GM12878 (cell line): ENCODE data around the gene FMC1. TPM values are rescaled to one million over a fixed set of nuclear protein-coding genes. Genes with fewer than 3 reads are reported as not detected.

ENCODE experiments used
- ATAC-seq: fragments of 200-7000 bp; cut with Tn5 transposase; 3 replicates; pipeline ENCODE4 v1.9.1; 2020; ENCODE audit warnings: mild to moderate bottlenecking, moderate library complexity
- BruUV-seq: library from RNA; stranded (reverse); fragments of 400-500 nt; replicated peaks from 2 replicates; lab custom pipeline; 2021; lab: Mats Ljungman, UMichigan
- CTCF ChIA-PET: fragments of 300-600 bp; sonication (Branson Sonifier 250); formaldehyde crosslinking; extraction: SDS; loops from one replicate; lab custom pipeline; 2021; ENCODE audit warnings: inconsistent platforms; lab: Yijun Ruan, JAX
- POLR2A ChIA-PET: fragments of 350-600 bp; formaldehyde crosslinking; extraction: SDS; loops from one replicate; lab custom pipeline; 2021; ENCODE audit warnings: inconsistent platforms; lab: Charles Lee
- RAD21 ChIA-PET: fragments of 300-600 bp; sonication (Branson Sonifier 250); formaldehyde crosslinking; loops from one replicate; lab custom pipeline; 2023; ENCODE audit warnings: antibody characterized with exemption; ENCODE audit not compliant: unreplicated experiment; lab: Charles Lee
- SMC1A ChIA-PET: fragments of 300-600 bp; sonication (Branson Sonifier 250); formaldehyde crosslinking; loops from one replicate; lab custom pipeline; 2023; ENCODE audit not compliant: unreplicated experiment, uncharacterized antibody; lab: Charles Lee
- DNase-seq: peaks from one replicate; pipeline ENCODE4 v3.0.0-alpha.2; 2011; ENCODE audit warnings: low read depth, low spot score
- FAIRE-seq: peaks from 3 replicates; lab custom pipeline; 2011; peaks lifted over from hg19 to GRCh38; lab: Jason Lieb, UNC
- H2AFZ ChIP-seq: 2 replicates; pipeline ENCODE4 v1.6.0; 2011; ENCODE audit warnings: low read depth, low read length, control low read depth; ENCODE audit not compliant: control insufficient read depth
- H3K27ac ChIP-seq: 2 replicates; pipeline ENCODE4 v1.5.1; 2011; ENCODE audit warnings: control low read depth; ENCODE audit not compliant: control insufficient read depth, insufficient read depth
- H3K27me3 ChIP-seq, 2 experiments: replicated peaks in 1 of 2; 2 replicates each; pipeline versions ENCODE4 v1.6.0 to v1.6.1; 2011; ENCODE audit warnings: low read length in 1 of 2; ENCODE audit not compliant: control insufficient read depth in 2 of 2, insufficient read depth in 2 of 2
- H3K36me3 ChIP-seq, 2 experiments: 2 replicates each; pipeline ENCODE4 v1.5.1; 2011; ENCODE audit warnings: low read length in 1 of 2; ENCODE audit not compliant: control insufficient read depth in 2 of 2, insufficient read depth in 2 of 2
- H3K4me1 ChIP-seq: 2 replicates; pipeline ENCODE4 v1.6.1; 2011; ENCODE audit warnings: mild to moderate bottlenecking, low read length, moderate library complexity, mixed read lengths; ENCODE audit not compliant: control insufficient read depth, insufficient read depth
- H3K4me2 ChIP-seq: 2 replicates; pipeline ENCODE4 v1.6.0; 2011; ENCODE audit warnings: control low read depth; ENCODE audit not compliant: control insufficient read depth, insufficient read depth
- H3K4me3 ChIP-seq: fragments of 200-600 bp; sonication (generic); 2 replicates; pipeline ENCODE4 v1.5.1; 2016
- H3K79me2 ChIP-seq: 2 replicates; pipeline ENCODE4 v1.6.0; 2011; ENCODE audit warnings: low read length; ENCODE audit not compliant: control insufficient read depth, insufficient read depth
- H3K9ac ChIP-seq: 2 replicates; pipeline ENCODE4 v1.8.0; 2011; ENCODE audit warnings: low read length, control low read depth, mixed read lengths; ENCODE audit not compliant: control insufficient read depth, insufficient read depth
- H3K9me3 ChIP-seq: replicated peaks from 3 replicates; pipeline ENCODE4 v1.5.1; 2011; ENCODE audit warnings: mild to moderate bottlenecking, low read length; ENCODE audit not compliant: control insufficient read depth, insufficient read depth
- H4K20me1 ChIP-seq: 2 replicates; pipeline ENCODE4 v1.6.0; 2011; ENCODE audit not compliant: control insufficient read depth, insufficient read depth
- BACH1 ChIP-seq: fragments of 450-650 bp; IDR thresholded peaks from 2 replicates; pipeline ENCODE4 v1.6.1; 2017; ENCODE audit warnings: mild to moderate bottlenecking, borderline replicate concordance
- ESRRA ChIP-seq: IDR thresholded peaks from 2 replicates; pipeline ENCODE4 v1.6.1; 2012; ENCODE audit warnings: mild to moderate bottlenecking, low read length, improper control_type of control experiment
- KDM1A ChIP-seq: fragments of 200-600 bp; sonication (generic); IDR thresholded peaks from 2 replicates; pipeline ENCODE4 v1.6.1; 2016; ENCODE audit warnings: borderline replicate concordance
- RB1 ChIP-seq: fragments of 450-650 bp; formaldehyde crosslinking; IDR thresholded peaks from 2 replicates; pipeline ENCODE4 v1.6.1; 2017; ENCODE audit warnings: mild to moderate bottlenecking, borderline replicate concordance
- ZSCAN29 ChIP-seq: fragments of 450-650 bp; IDR thresholded peaks from 2 replicates; pipeline ENCODE4 v1.6.1; 2017; ENCODE audit warnings: mild to moderate bottlenecking, moderate library complexity
- WGBS: methylation state at CpG from one replicate; pipeline ENCODE4 v1.1.6; 2016; ENCODE audit warnings: low lambda C conversion rate; ENCODE audit not compliant: insufficient replicate concordance, insufficient coverage; ENCODE audit errors: missing lambda C conversion rate; 5-methylcytosine and 5-hydroxymethylcytosine counted together
- in situ Hi-C: fragments of 300-500 bp; cut with MboI; formaldehyde crosslinking; loops from 9 replicates; pipeline ENCODE4 v1.14.3; 2018; ENCODE audit warnings: mixed read lengths
- intact Hi-C: fragments of 100-400 bp; cut with micrococcal nuclease; formaldehyde crosslinking; loops from one replicate; pipeline ENCODE4 v1.14.2; 2022; ENCODE audit not compliant: unreplicated experiment
- polyA plus RNA-seq, 11 experiments: library from polyadenylated mRNA; depleted of rRNA in 4 of 11; unstranded in 6 of 11; stranded (reverse) in 5 of 11; fragments of >200 nt; fragmentation: Nextera tagmentation in 4 of 11; fragmentation: Illumina TruSeq in 1 of 11; extraction: Ambion mirVana in 4 of 11; extraction: Trizol in 1 of 11; gene quantifications; 1 replicate in 1 of 11; 2 replicates in 10 of 11; pipeline versions ENCODE4 v1.2.1 to v1.2.3, GENCODE V29; 2011 to 2016; ENCODE audit warnings: inconsistent platforms in 2 of 11, missing spikeins in 2 of 11, low read depth in 1 of 11
- total RNA-seq, 4 experiments: library from RNA; depleted of rRNA in 3 of 4; stranded (reverse); fragments of >200 nt in 3 of 4; fragmentation: Illumina TruSeq in 1 of 4; extraction: Trizol in 1 of 4; gene quantifications; 2 replicates each; pipeline versions ENCODE4 v1.2.1 to v1.2.3, GENCODE V29; 2013 to 2021
- TF ChIP-seq, protein P1 (sequence below), 3 experiments: IDR thresholded peaks in 2 of 3; conservative IDR thresholded peaks in 1 of 3; 2 replicates each; pipeline ENCODE4 v1.5.1; 2011; ENCODE audit warnings: low read depth in 3 of 3, low read length in 3 of 3, mild to moderate bottlenecking in 3 of 3, control low read depth in 2 of 3, moderate library complexity in 2 of 3, inconsistent platforms in 1 of 3, mixed read lengths in 1 of 3; ENCODE audit not compliant: control insufficient read depth in 2 of 3, insufficient read depth in 1 of 3; ENCODE audit errors: extremely low read depth in 1 of 3

The FMC1 gene
- total and polyA plus RNA-seq, 10 of the 15 experiments (the other 5 are each of a cell fraction or from before 2014, with no cell fraction given) = 4.2 to 60.4 (median 15.6) TPM

DNA sequence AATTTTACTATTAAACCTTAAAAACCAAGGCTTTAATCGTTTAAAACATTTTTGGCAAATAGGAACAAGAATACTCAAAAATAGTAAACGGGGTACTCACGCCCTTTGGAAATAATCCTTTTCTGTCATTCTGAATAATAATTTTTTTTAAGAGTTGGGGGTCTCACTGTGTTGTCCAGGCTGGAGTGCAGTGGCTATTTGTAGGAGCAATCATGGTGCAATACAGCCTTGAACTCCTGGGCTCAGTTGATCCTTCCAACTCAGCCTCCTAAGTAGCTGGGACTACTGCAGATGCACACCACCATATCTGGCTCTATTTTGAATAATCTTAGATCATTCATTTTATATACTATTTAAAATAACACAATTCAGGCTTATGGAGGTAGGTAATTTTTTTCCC, 43.5 kb downstream of the FMC1 start (continued):
- TF ChIP-seq ZSCAN29 (no peak), BACH1 (no peak), ESRRA (no peak), RB1 (no peak)
- TF ChIP-seq, all 136 proteins: peak for 0

DNA sequence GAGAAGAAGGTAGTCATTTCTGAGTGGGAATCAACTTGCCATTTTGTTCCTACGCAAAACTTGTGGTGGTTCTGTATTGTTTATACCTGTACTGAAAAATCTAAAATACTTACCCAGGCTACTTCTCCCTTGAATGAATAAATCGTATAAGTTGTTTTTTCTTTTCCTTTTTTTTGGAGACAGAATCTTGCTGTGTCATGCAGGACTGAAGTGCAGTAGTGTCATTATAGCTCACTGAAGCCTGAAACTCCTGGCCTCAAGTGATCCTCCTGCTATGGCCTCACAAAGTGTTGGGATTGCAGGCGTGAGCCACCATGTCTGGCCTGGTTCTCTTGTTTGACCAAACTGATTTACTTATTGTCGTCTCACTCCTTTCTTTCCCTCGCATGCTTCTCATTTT, 46.5 kb downstream of the FMC1 start:
- DNase-seq = no peak
- Histone ChIP-seq H3K9me3 (no peaks in the 10 kb centered on the region), H3K4me2 (no peak overlapping the region), H3K27ac (no peak overlapping the region), H3K9ac (no peak overlapping the region), H4K20me1 (no peaks in the 10 kb centered on the region), H3K4me3 (no peak overlapping the region), H3K79me2 (peaks cover 23% of the 10 kb centered on the region), H3K27me3 (no peaks in the 10 kb centered on the region), H2AFZ (no peak overlapping the region), H3K4me1 (no peaks in the 10 kb centered on the region), H3K36me3 (peaks cover 1 to 31% of the 10 kb centered on the region in 2 experiments)
- WGBS = 83% methylated on average over 5 of the region's 5 CpGs
- ChIA-PET RAD21 (no interaction called here), CTCF (interaction anchor here (1.1 to 1.7 kb wide), 3 partner anchors 15 to 47 kb away, joined by 3 to 5 read pairs (median 3); no protein-coding TSS in a partner anchor), SMC1A (interaction anchor here (0.9 to 1.8 kb wide), 2 partner anchors 8 to 35 kb away, joined by 3 to 9 read pairs; no protein-coding TSS in a partner anchor), POLR2A (no interaction called here)
- in situ Hi-C loops = no loop called here
- no peak for FAIRE-seq
- no peak for ATAC-seq
- TSS peak; percentile 11 for BruUV-seq
- no peak for TF ChIP-seq KDM1A
- TF ChIP-seq, protein P1, sequence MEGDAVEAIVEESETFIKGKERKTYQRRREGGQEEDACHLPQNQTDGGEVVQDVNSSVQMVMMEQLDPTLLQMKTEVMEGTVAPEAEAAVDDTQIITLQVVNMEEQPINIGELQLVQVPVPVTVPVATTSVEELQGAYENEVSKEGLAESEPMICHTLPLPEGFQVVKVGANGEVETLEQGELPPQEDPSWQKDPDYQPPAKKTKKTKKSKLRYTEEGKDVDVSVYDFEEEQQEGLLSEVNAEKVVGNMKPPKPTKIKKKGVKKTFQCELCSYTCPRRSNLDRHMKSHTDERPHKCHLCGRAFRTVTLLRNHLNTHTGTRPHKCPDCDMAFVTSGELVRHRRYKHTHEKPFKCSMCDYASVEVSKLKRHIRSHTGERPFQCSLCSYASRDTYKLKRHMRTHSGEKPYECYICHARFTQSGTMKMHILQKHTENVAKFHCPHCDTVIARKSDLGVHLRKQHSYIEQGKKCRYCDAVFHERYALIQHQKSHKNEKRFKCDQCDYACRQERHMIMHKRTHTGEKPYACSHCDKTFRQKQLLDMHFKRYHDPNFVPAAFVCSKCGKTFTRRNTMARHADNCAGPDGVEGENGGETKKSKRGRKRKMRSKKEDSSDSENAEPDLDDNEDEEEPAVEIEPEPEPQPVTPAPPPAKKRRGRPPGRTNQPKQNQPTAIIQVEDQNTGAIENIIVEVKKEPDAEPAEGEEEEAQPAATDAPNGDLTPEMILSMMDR (IDR thresholded peaks at IDR 0.05 in 2 of 3, conservative IDR thresholded peaks at IDR 0.05 in 1 of 3; ENCODE audit: control insufficient read depth in 2 of 3, extremely low read depth in 1 of 3, insufficient read depth in 1 of 3, low read depth in 3 of 3, low read length in 3 of 3) = no peak
- intact Hi-C loops = no loop called here
